Nephron progenitor cell (in vitro differentiated cells): Measurements from ENCODE around the gene GAN.

ENCODE experiments used
- DNase-seq: peaks from one replicate; pipeline ENCODE4 v3.0.0; 2021
- H3K27ac Mint-ChIP-seq: 2 replicates; pipeline ENCODE4 v1.8.0; 2021; ENCODE audit warnings: mild to moderate bottlenecking, moderate library complexity, mixed read lengths
- H3K27me3 Mint-ChIP-seq: 2 replicates; pipeline ENCODE4 v1.8.0; 2021; ENCODE audit warnings: mild to moderate bottlenecking, low read depth, mixed read lengths; ENCODE audit not compliant: poor library complexity
- H3K36me3 Mint-ChIP-seq: 2 replicates; pipeline ENCODE4 v1.8.0; 2021; ENCODE audit warnings: low read depth, mixed read lengths
- H3K4me1 Mint-ChIP-seq: 2 replicates; pipeline ENCODE4 v1.8.0; 2021; ENCODE audit warnings: mixed read lengths
- H3K4me3 Mint-ChIP-seq: 2 replicates; pipeline ENCODE4 v1.8.0; 2021; ENCODE audit warnings: mild to moderate bottlenecking, moderate library complexity, mixed read lengths
- H3K9me3 Mint-ChIP-seq: 2 replicates; pipeline ENCODE4 v1.8.0; 2021; ENCODE audit warnings: mild to moderate bottlenecking, moderate library complexity, mixed read lengths
- TF ChIP-seq, protein P1 (sequence below): fragments of 200-600 bp; sonication (generic); IDR thresholded peaks from 2 replicates; pipeline ENCODE4 v1.5.0; 2021; ENCODE audit warnings: antibody characterized with exemption

The GAN gene

DNA sequence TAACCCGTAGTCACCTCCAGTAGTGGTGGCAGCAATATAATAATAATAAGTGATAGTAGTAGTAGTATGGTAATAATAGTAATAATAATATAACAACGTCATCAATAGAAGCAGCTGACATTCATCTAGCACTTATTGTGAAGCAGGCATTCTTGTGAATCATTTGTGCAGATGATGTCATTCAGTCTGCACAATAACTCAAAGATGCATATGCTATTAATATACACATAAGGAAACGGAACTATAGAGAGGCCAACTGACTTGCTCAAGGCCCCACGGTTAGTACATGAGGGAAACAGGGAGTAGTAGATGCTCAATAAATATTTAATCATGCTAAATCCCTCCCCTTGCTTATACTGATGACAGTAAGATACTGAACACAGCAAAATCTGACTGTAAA, 35.4 kb upstream of the GAN start:
- no peaks in the 10 kb centered on the region for H3K36me3 Mint-ChIP-seq
- DNase-seq: no peak
- peaks cover 18% of the 10 kb centered on the region for H3K4me1 Mint-ChIP-seq
- TF ChIP-seq, protein P1, sequence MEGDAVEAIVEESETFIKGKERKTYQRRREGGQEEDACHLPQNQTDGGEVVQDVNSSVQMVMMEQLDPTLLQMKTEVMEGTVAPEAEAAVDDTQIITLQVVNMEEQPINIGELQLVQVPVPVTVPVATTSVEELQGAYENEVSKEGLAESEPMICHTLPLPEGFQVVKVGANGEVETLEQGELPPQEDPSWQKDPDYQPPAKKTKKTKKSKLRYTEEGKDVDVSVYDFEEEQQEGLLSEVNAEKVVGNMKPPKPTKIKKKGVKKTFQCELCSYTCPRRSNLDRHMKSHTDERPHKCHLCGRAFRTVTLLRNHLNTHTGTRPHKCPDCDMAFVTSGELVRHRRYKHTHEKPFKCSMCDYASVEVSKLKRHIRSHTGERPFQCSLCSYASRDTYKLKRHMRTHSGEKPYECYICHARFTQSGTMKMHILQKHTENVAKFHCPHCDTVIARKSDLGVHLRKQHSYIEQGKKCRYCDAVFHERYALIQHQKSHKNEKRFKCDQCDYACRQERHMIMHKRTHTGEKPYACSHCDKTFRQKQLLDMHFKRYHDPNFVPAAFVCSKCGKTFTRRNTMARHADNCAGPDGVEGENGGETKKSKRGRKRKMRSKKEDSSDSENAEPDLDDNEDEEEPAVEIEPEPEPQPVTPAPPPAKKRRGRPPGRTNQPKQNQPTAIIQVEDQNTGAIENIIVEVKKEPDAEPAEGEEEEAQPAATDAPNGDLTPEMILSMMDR: no peak
- no peaks in the 10 kb centered on the region for H3K9me3 Mint-ChIP-seq
- no peak overlapping the region for H3K27ac Mint-ChIP-seq
- no peaks in the 10 kb centered on the region for H3K27me3 Mint-ChIP-seq
- H3K4me3 Mint-ChIP-seq: no peak overlapping the region

DNA sequence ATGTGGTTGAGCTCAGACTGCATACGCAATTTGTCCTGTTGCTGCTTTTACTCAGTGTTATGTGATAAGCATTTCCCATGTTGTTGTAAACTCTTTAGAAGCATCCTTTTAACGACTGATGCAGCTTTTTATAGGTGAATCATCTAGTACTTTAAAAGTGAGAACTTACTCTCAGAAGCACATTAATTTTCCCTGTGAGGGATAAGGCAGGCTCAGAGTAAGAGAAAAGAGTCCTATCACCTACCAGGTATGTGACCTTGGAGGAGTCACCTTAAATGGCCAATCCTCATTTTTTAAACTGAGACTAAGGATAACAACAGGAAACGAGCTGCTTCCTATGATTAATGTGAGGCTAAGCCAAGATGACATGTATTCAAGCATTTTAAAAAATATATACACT, 34.4 kb upstream of the GAN start:
- Mint-ChIP-seq H3K36me3 (no peaks in the 10 kb centered on the region), H3K4me1 (peaks cover 15% of the 10 kb centered on the region), H3K4me3 (no peak overlapping the region), H3K27me3 (no peaks in the 10 kb centered on the region), H3K9me3 (no peaks in the 10 kb centered on the region), H3K27ac (no peak overlapping the region)
- TF ChIP-seq, protein P1: no peak
- DNase-seq: no peak

DNA sequence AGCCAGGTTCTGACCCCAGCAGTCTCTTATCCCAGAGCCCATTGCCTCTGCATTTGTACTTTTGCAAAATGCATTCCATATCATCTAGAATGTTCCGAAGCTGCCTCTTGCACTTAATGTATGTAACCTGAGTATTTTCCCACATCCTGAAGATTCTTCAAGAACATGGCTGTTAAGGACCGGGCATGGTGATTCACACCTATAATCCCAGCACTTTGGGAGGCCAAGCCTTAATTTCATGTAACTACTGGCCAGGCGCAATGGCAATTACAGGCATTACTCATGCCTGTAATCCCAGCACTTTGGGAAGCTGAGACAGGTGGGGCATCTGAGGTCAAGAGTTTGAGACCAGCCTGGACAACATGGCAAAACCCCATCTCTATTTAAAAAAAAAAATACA, 31.7 kb upstream of the GAN start:
- peaks cover 8% of the 10 kb centered on the region for H3K4me1 Mint-ChIP-seq
- DNase-seq: no peak
- no peak overlapping the region for H3K27ac Mint-ChIP-seq
- H3K36me3 Mint-ChIP-seq: no peaks in the 10 kb centered on the region
- no peaks in the 10 kb centered on the region for H3K27me3 Mint-ChIP-seq
- TF ChIP-seq, protein P1: no peak
- no peak overlapping the region for H3K4me3 Mint-ChIP-seq
- no peaks in the 10 kb centered on the region for H3K9me3 Mint-ChIP-seq

DNA sequence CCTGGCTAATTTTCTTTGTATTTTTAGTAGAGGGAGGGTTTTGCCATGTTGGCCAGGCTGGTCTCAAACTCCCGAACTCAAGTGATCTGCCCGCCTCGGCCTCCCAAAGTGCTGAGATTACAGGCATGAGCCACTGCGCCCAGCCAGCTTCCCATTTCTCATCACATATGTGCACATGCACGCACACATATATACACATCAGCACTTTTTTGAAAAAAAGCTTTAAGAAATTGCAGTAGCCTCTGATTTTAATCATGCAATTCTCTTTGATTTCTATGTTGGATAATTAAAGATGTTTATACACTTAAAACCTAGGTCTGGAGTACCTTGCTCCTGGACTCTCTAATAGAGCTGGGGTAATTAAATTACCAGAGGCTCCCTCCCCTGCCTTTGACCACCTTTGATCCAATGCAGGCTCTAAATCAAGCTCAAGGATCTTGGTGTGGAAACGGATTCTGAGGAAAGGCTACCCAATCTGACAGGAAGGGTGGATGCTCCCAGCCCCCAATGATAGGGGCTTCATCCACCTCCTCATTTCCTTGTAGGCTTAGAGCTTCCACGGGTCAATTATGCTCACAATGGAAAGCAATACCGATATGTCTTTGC, 29.7 kb upstream of the GAN start:
- H3K27me3 Mint-ChIP-seq: no peaks in the 10 kb centered on the region
- no peak for DNase-seq
- no peaks in the 10 kb centered on the region for H3K9me3 Mint-ChIP-seq
- TF ChIP-seq, protein P1: no peak
- no peak overlapping the region for H3K4me3 Mint-ChIP-seq
- H3K4me1 Mint-ChIP-seq: peaks cover 8% of the 10 kb centered on the region
- no peaks in the 10 kb centered on the region for H3K36me3 Mint-ChIP-seq
- H3K27ac Mint-ChIP-seq: peak overlapping the region; percentile 57

DNA sequence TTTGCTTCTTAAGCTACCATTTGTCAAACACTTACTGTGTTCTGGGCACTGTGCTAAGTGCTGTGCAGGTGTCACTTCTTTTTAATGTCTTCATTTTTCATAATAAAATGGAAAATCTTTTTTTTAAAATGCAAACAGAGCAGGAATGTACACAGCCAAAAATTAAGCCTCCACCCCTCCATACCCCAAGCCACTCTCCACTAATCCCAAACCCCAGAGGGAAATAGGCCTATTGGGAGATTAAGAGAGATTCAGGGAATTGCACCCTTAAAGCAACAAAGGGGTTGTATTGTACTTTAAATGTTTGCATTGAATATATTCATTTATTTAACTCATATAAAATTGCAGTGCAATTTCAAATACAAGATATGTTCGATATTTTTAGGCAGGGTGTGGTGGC, 28.6 kb upstream of the GAN start:
- Mint-ChIP-seq H3K27me3 (no peaks in the 10 kb centered on the region), H3K4me3 (no peak overlapping the region)

DNA sequence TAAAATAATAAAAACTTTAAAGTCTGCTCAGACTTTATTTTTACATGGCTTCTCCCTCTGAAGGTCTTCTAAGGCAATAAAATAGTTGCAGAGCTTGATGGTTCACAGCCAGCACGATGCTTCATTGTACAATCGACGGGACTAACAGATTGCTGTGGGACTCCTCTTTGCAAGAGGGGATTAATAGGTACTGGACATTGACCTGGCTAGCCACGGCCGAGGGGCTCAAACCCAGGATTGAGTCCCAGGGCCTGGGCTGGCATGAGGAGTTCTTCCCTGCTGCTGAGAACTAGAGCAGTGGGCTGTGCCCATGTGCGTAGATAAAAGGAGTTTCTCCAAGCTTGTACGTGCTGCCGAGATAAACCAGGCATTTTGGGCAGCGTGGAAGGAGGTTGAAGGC, 23.6 kb upstream of the GAN start:
- no peaks in the 10 kb centered on the region for H3K4me1 Mint-ChIP-seq
- H3K27me3 Mint-ChIP-seq: no peaks in the 10 kb centered on the region
- H3K9me3 Mint-ChIP-seq: no peaks in the 10 kb centered on the region
- peak overlapping the region; percentile 61 for H3K27ac Mint-ChIP-seq
- peaks cover 4% of the 10 kb centered on the region for H3K36me3 Mint-ChIP-seq
- DNase-seq: no peak
- H3K4me3 Mint-ChIP-seq: no peak overlapping the region
- TF ChIP-seq, protein P1: no peak

More for the DNA sequence above, 28.6 kb upstream of the GAN start:
- Mint-ChIP-seq H3K4me1 (peaks cover 8% of the 10 kb centered on the region), H3K27ac (no peak overlapping the region), H3K9me3 (no peaks in the 10 kb centered on the region), H3K36me3 (no peaks in the 10 kb centered on the region)
- no peak for DNase-seq
- TF ChIP-seq, protein P1: no peak
